A673 (cell line): ENCODE results near the gene ERAL1. TPM values are rescaled to one million over a fixed set of nuclear protein-coding genes. Genes with fewer than 3 reads are reported as not detected.
A peak's percentile ranks its signal among the peaks of the same experiment; 100 is the strongest.
"Not testable (repeated sequence)": the region's sequence is repeated elsewhere in the genome, so short reads cannot be mapped to it uniquely, and the experiment has no call there.

Experiments
- BruUV-seq: library from RNA; stranded (reverse); fragments of 400-500 nt; replicated peaks from 2 replicates; lab custom pipeline; 2021; lab: Mats Ljungman, UMichigan
- CTCF ChIA-PET: fragments of 300-600 bp; sonication (Branson Sonifier 250); formaldehyde crosslinking; loops from one replicate; lab custom pipeline; 2022; ENCODE audit warnings: antibody characterized with exemption; lab: Charles Lee
- POLR2A ChIA-PET: fragments of 300-600 bp; sonication (Branson Sonifier 250); formaldehyde crosslinking; loops from one replicate; lab custom pipeline; 2022; ENCODE audit warnings: antibody characterized with exemption; ENCODE audit not compliant: low non-redundant PET; lab: Charles Lee
- DNase-seq: peaks from one replicate; pipeline ENCODE4 v3.0.0-alpha.2; 2015; ENCODE audit warnings: low spot score
- H3K27ac ChIP-seq: fragments of 200-600 bp; sonication (generic); 2 replicates; pipeline ENCODE4 v1.5.1; 2016; ENCODE audit warnings: mixed run types, low read depth, mild to moderate bottlenecking, mixed read lengths, antibody characterized with exemption, low read length; ENCODE audit not compliant: poor library complexity, severe bottlenecking
- H3K27me3 ChIP-seq: fragments of 200-600 bp; sonication (generic); replicated peaks from 2 replicates; pipeline ENCODE4 v1.6.1; 2017; ENCODE audit warnings: mixed run types, low read depth, mild to moderate bottlenecking, mixed read lengths, antibody characterized with exemption, low read length; ENCODE audit not compliant: insufficient read depth, poor library complexity
- H3K36me3 ChIP-seq: fragments of 200-600 bp; sonication (generic); 2 replicates; pipeline ENCODE4 v1.6.1; 2016; ENCODE audit warnings: mixed run types, mild to moderate bottlenecking, mixed read lengths, antibody characterized with exemption, low read length; ENCODE audit not compliant: insufficient read depth, poor library complexity, severe bottlenecking
- H3K4me1 ChIP-seq: fragments of 200-600 bp; sonication (generic); 2 replicates; pipeline ENCODE4 v1.6.1; 2017; ENCODE audit warnings: mixed run types, mild to moderate bottlenecking, mixed read lengths, antibody characterized with exemption, low read length; ENCODE audit not compliant: insufficient read depth, poor library complexity, severe bottlenecking
- H3K4me3 ChIP-seq: fragments of 200-600 bp; sonication (generic); 2 replicates; pipeline ENCODE4 v1.5.1; 2016; ENCODE audit warnings: low read depth, mixed run types, mild to moderate bottlenecking, mixed read lengths, low read length; ENCODE audit not compliant: poor library complexity, severe bottlenecking
- H3K9me3 ChIP-seq: fragments of 200-600 bp; sonication (generic); 2 replicates; pipeline ENCODE4 v1.6.1; 2016; ENCODE audit warnings: mixed run types, low read depth, mild to moderate bottlenecking, mixed read lengths, antibody characterized with exemption, low read length; ENCODE audit not compliant: poor library complexity, severe bottlenecking
- EZH2 ChIP-seq: fragments of 200-600 bp; sonication (generic); IDR thresholded peaks from 2 replicates; pipeline ENCODE4 v1.6.1; 2017; ENCODE audit warnings: borderline replicate concordance, low read depth, mild to moderate bottlenecking, mixed read lengths, antibody characterized with exemption, low read length; ENCODE audit not compliant: poor library complexity, severe bottlenecking
- intact Hi-C: fragments of 100-400 bp; cut with micrococcal nuclease; formaldehyde crosslinking; loops from one replicate; pipeline ENCODE4 v1.10.0; 2022; ENCODE audit not compliant: unreplicated experiment
- total RNA-seq: library from RNA; stranded (reverse); gene quantifications from 2 replicates; pipeline ENCODE4 v1.2.3, GENCODE V29; 2021
- TF ChIP-seq, protein P1 (sequence below): fragments of 300-800, 200-600 bp; sonication (generic); conservative IDR thresholded peaks from 2 replicates; pipeline ENCODE4 v1.5.1; 2017; ENCODE audit warnings: low read depth, mild to moderate bottlenecking, antibody characterized with exemption, low read length, moderate library complexity, mixed read lengths

ERAL1 gene
- total RNA-seq, 1 experiment from 2014 or later: 80.5 TPM

DNA sequence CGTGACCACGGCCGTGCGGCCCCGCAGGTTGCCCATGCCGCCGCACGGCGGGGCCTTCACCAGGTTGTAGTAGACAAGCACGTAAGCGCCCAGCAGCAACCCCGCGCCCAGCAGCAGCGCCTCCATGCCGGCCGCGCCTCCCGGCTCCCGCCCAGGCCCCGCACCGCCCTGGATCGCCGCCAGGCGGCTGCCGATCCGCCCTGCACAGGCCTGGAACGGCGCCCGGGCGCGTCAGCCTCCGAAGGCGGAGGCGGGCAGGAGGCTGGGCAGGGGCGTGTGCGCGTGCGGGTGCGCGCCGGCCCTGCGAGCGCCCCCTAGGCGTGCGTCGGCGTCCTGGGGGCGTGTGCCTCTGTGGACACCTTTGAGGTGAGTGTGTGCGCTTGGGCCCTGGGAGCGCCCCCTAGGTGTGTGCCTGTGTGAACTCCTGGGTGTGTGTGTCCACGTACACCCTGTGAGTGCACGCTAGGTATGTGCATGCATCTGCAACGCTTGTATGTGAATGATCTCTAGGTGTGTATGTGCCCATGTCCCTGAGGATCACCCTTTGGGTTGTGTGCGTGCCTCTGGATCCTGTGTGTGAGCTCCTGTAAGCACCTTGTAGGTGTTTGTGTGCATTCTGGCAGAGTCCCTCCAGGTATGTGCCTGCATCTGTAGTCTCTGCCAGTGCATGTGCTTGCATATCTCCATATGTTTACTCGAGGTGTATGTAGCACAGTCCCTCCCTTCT is 48.2 kb downstream of the ERAL1 start, which contains the start of gene DHRS13:
DHRS13 (minus strand) TSS at position 261 of the 727 bp plus-strand sequence; CDS start at position 126, 135 bp downstream.
- peak; percentile 96 for DNase-seq
- POLR2A ChIA-PET: no interaction called here
- Histone ChIP-seq H3K4me1 (peaks cover 37% of the 10 kb centered on the region), H3K36me3 (peaks cover 34% of the 10 kb centered on the region), H3K27ac (peak within 1 kb of the TSS; percentile 90), H3K27me3 (no peaks in the 10 kb centered on the region), H3K9me3 (no peaks in the 10 kb centered on the region), H3K4me3 (peak within 1 kb of the TSS; percentile 90)
- CTCF ChIA-PET: interaction anchor here (0.9 to 1.7 kb wide), 5 partner anchors 9 to 140 kb away, joined by 3 to 8 read pairs (median 4); no protein-coding TSS in a partner anchor
- no peak for TF ChIP-seq EZH2
- TF ChIP-seq, protein P1, sequence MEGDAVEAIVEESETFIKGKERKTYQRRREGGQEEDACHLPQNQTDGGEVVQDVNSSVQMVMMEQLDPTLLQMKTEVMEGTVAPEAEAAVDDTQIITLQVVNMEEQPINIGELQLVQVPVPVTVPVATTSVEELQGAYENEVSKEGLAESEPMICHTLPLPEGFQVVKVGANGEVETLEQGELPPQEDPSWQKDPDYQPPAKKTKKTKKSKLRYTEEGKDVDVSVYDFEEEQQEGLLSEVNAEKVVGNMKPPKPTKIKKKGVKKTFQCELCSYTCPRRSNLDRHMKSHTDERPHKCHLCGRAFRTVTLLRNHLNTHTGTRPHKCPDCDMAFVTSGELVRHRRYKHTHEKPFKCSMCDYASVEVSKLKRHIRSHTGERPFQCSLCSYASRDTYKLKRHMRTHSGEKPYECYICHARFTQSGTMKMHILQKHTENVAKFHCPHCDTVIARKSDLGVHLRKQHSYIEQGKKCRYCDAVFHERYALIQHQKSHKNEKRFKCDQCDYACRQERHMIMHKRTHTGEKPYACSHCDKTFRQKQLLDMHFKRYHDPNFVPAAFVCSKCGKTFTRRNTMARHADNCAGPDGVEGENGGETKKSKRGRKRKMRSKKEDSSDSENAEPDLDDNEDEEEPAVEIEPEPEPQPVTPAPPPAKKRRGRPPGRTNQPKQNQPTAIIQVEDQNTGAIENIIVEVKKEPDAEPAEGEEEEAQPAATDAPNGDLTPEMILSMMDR: peak; percentile 93
- intact Hi-C loops: loop anchor here (1.0 to 5.0 kb wide), 2 partner anchors 140 to 156 kb away; no protein-coding TSS in a partner anchor
- no TSS peak for BruUV-seq

DNA sequence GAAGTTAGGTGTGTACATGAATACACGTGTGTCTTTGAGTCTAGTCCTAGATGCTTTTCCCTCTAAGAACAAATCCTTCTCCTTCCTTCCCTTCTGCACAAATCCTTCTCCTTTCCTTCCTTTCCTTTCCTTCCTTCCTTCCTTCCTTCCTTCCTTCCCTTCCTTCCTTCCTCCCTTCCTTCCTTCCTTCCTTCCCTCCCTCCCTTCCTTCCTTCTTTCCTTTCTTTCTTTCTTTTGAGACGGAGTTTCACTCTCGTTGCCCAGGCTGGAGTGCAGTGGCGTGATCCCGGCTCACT is 48.7 kb downstream of the ERAL1 start:
- H3K9me3 ChIP-seq, BruUV-seq, H3K27me3 ChIP-seq, DNase-seq, POLR2A ChIA-PET: not testable (repeated sequence)
- Histone ChIP-seq H3K27ac (peak overlapping the region; percentile 90), H3K36me3 (peaks cover 39% of the 10 kb centered on the region), H3K4me3 (peak overlapping the region; percentile 90), H3K4me1 (peaks cover 36% of the 10 kb centered on the region)
- intact Hi-C loops: loop anchor here (1.0 to 5.0 kb wide), 2 partner anchors 140 to 156 kb away; no protein-coding TSS in a partner anchor
- CTCF ChIA-PET: interaction anchor here (1.1 to 1.7 kb wide), 3 partner anchors 50 to 140 kb away, joined by 4 to 5 read pairs (median 4); no protein-coding TSS in a partner anchor

DNA sequence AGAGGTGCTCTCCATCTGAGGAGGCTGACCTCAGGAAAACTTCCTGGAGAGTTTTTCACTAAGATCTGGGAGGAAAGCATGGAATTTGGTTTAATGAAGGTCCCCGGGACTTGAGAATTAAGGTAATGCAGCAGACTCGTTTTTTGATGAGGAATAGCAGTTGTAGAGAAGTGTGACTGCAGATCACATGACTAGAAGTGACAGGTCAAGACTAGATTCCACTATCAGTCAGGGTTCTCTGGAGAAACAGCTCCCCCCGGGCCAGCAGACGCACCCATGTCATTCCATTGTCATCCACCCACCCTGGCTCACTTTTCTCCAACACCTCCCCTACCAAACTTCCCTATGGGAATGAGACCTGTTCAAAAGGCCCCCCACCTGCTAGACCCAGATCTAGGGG is 50.0 kb downstream of the ERAL1 start:
- Histone ChIP-seq H3K27ac (peak overlapping the region; percentile 60), H3K4me3 (no peak overlapping the region), H3K27me3 (no peaks in the 10 kb centered on the region), H3K9me3 (no peaks in the 10 kb centered on the region), H3K36me3 (peaks cover 52% of the 10 kb centered on the region), H3K4me1 (peaks cover 36% of the 10 kb centered on the region)
- TF ChIP-seq, protein P1: no peak
- no peak for TF ChIP-seq EZH2
- intact Hi-C loops: loop anchor here (5.0 kb wide), 1 partner anchor 157 kb away; no protein-coding TSS in a partner anchor
- no TSS peak for BruUV-seq
- DNase-seq: no peak
- ChIA-PET CTCF (no interaction called here), POLR2A (no interaction called here)
